AG09319 (cell line): ENCODE results near the gene LONRF3.

Source experiments
- DNase-seq: peaks from one replicate; pipeline ENCODE4 v3.0.0-alpha.2; 2010; ENCODE audit warnings: low read depth; ENCODE audit errors: extremely low read depth
- CTCF ChIP-seq: IDR thresholded peaks from 2 replicates; pipeline ENCODE4 v1.5.1; 2011; ENCODE audit warnings: low read depth, mild to moderate bottlenecking, inconsistent platforms, low read length, moderate library complexity

The LONRF3 gene

GRCh38 chrX:119036107-119037029 lies 62.0 kb downstream of the LONRF3 start:
- TF ChIP-seq CTCF, result no peak
- DNase-seq, result no peak

DNA sequence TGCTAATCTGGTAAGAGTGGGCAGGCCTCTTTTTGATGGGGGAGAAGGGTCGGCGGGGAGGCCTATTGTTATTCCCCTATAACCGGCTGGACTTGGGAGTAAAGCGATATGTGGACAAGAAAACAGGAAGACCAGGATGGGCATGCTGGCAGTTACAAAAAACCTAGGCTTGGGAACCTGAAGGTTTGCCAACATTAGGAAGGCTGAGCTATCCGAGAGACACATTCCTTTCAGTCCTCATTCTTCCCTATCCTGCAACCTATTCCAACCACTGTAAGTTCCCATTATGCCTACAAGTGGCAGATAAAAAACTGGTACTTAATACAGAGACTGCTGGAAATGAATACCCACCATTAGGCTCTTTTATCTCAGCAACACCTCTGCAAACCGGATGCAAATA lies 66.0 kb downstream of the LONRF3 start:
- no peak for DNase-seq
- TF ChIP-seq CTCF, result no peak

- peak; percentile 41 for DNase-seq
- TF ChIP-seq CTCF, result no peak
Observed at GRCh38 chrX:119041175-119041574, 66.8 kb downstream of the LONRF3 start.

GRCh38 chrX:119042040-119042439 lies 67.6 kb downstream of the LONRF3 start:
- TF ChIP-seq CTCF, result no peak
- no peak for DNase-seq

DNA sequence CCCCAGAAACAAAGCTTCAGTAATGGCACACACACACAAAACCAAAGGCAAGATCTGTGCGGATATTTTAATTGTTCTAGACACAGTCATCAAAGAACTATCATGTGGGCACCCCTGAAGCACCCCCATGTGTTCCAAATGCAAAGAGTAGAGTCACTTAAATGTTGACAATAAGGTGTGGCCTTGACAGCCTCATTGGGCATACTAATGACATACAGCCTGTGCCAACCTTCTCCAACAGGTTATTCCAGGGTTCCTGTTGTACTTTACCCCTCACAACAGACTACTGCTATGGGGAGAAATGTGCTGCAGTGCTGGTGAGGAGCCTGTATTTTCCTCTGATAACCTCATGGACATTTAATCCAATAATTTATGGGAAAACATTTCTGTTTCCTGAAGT lies 68.6 kb downstream of the LONRF3 start:
- TF ChIP-seq CTCF, result no peak

DNA sequence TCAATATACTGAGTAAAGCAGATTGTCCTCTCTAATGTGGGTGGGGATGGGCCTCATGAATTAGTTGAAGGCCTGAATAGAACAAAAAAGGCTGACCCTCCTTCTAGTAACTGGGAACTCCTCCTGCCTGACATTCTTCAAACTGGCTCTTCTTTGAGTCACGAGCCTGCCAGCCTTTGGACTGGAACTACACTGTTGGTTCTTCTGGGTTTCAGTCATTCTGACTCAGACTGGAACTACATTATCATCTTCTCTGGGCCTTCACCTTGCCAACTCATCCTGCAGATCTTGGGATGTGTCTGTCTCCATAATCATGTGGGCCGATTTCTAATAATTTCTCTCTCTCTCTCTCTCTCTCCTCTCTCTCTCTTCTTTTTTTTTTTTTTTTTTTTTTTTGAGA lies 71.5 kb downstream of the LONRF3 start:
- no peak for DNase-seq

More for the DNA sequence above, 68.6 kb downstream of the LONRF3 start:
- DNase-seq, result no peak

More for the DNA sequence above, 71.5 kb downstream of the LONRF3 start:
- TF ChIP-seq CTCF, result no peak
